DOHH2 (cell line): ENCODE data around the gene FAM98C.

ENCODE experiments used
- CTCF ChIP-seq: fragments of 200-600 bp; sonication (generic); IDR thresholded peaks from one replicate; pipeline ENCODE4 v1.5.1; 2014; ENCODE audit warnings: antibody characterized with exemption, mild to moderate bottlenecking, low read depth, low read length; ENCODE audit not compliant: poor library complexity, severe bottlenecking
- EZH2phosphoT487 ChIP-seq: fragments of 200-600 bp; sonication (generic); IDR thresholded peaks from 2 replicates; pipeline ENCODE4 v1.6.1; 2017; ENCODE audit warnings: borderline replicate concordance, mild to moderate bottlenecking, antibody characterized with exemption, low read length, moderate library complexity, mixed read lengths

- TF ChIP-seq CTCF = no peak
- TF ChIP-seq EZH2phosphoT487 = no peak
These were observed 25.8 kb upstream of the FAM98C start for GRCh38 chr19:38377052-38377451.
